GM19395 (cell line): ENCODE data around the gene TUBA3E.
"Not testable (repeated sequence)": the region's sequence is repeated elsewhere in the genome, so short reads cannot be mapped to it uniquely, and the experiment has no call there.

Experiments used
- ATAC-seq: cut with Tn5 transposase; IDR thresholded peaks from one replicate; pipeline ENCODE4 v1.9.1; 2021; ENCODE audit warnings: mild to moderate bottlenecking, moderate library complexity; ENCODE audit not compliant: unreplicated experiment

Gene TUBA3E

DNA sequence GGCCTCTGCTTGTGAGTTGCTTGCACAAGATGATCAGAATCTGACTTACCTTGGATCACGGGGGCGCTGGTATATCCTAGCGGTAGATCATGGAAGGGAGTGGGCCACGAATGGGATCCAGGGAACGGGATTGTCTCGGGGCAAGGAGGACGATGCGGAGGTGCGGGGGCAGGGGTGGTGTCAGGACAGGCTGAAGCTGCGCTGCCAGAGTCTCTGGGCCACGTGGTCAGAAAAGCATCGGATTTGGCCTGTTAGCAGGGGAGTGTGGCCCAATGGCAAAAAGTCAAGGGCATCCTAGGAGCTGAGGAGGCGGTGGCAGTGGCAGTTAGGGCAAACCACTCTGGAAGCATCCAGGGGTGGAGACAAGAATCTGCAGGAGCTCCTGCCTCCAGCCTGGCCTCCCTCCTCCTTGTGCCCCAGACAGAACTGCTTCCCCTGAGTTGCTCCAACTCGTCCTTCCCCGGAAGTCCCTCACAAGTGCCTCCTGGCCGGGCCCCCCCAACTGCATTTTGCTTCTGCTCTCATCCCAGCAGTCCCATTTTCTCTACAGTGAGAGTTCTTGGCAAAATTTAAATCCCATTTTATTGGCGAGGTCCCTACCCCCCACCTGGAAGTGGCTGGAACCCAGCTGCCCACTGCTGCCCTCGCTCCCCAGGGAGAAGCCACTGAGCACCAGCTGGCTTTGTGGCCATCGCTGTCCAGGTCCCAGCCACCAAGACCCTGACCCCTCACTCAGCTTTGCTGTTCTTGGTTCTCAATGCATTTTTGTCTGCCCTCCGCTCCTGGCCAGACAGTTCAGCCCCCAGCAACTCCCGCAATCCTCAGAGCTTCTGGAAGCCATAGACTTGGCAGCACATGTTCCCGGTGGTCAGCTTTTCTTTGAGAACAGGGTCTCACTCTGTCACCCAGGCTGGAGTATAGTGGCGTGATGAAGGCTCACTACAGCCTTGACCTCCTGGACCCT, 47.8 kb downstream of the TUBA3E start:
- ATAC-seq, result no peak

- not testable (repeated sequence) for ATAC-seq
Measured at GRCh38 chr2:130148515-130148914, 49.7 kb downstream of the TUBA3E start.

- peak; percentile 85 for ATAC-seq
Measured at GRCh38 chr2:130145006-130145414, 53.2 kb downstream of the TUBA3E start, which contains the start of gene CCDC74B. Gene CCDC74B (minus strand): TSS chr2:130145112. CDS start chr2:130144996, 116 bp downstream.

DNA sequence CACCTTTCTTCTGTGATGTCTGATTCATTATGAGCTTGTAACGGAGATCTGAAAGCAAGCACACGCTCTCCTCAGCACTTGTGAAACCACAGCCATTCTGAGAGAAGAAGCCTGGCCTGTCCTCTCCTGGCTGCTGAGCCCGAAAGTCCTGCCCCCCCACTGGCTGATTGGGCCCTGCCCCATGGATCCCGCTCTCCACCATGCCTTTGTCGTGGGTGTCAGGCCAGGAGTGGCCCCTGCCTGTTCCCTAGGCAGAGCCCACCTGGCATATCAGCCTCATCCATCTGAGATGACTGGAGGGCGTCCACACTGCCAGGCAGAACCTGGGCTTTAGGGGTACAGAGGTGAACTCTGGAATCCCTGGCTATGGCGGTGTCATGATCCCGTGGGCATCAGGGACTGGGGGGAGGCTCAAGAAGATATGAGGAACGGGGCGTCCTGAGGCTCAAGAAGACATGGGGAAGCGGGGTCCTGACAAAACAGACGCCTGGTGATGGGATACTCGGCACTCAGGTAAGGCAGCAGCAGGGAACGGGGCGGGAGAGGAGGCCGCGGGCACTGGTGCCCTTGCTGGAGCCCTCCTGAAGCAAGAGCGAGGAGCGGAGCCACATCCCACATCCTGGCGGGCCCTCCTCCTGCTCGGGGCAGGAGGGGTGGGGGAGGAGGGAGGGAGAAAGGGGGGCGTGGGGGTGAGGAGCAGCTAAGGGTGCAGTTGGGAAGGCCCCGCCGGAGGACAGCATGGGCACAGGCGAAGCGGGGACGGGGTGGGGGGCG, 54.8 kb downstream of the TUBA3E start:
- ATAC-seq, result peak; percentile 45

DNA sequence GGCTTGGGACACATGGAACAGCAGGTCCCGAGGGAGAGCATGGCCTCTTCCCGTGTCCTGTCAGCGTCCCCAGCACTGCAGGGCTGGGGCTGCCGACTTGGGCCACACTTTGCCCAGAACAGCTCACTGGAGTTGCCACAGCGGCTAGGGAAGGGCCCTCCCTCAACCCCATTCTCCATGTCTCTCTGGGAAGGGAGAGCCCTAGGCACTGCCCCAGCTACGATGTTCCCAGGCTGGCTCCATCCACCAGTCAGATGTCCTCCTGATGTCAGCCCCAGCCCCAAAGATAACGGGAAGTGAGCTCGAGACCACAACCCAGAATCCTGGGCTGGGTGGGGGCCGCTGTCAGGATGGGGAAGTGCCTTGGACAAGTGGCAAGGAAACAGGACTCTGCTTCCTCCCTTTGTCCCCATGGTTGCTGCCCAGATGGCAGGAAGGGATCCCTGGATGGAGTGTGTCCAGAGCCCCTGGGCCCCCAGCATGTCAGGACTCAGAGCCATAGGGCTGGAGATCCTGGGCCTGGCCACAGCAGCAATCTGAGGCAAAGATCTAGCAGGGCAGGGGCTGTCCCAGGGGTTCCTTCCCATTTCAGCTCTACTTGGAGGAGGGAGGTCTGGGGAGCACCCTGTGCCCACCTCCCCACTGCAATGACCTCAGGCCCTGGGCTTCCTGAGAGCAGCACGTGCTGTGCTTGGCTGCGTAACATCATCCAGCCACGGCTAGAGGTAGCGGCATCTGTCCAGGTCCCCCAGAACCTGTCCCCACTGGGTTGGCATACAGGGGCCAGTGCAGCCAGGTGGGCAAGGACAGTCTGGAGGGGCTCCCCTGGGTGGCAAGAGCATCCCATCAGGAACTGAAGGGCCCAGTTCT, 55.6 kb downstream of the TUBA3E start:
- not testable (repeated sequence) for ATAC-seq
